Endothelial cell of umbilical vein (primary cell): ENCODE data around the gene DEGS2. TPM values are rescaled to one million over a fixed set of nuclear protein-coding genes. Genes with fewer than 3 reads are reported as not detected.

Source experiments
- BruUV-seq: library from RNA; stranded (reverse); fragments of 400-500 nt; replicated peaks from 2 replicates; lab custom pipeline; 2021; lab: Mats Ljungman, UMichigan
- CTCF ChIA-PET: fragments of 300-600, 350-600 bp; sonication (Branson Sonifier 250); formaldehyde crosslinking; loops from one replicate; lab custom pipeline; 2021; ENCODE audit warnings: antibody characterized with exemption, inconsistent platforms; lab: Charles Lee
- POLR2A ChIA-PET: fragments of 300-600, 350-600 bp; sonication (Branson Sonifier 250); formaldehyde crosslinking; loops from one replicate; lab custom pipeline; 2021; ENCODE audit warnings: antibody characterized with exemption, inconsistent platforms; lab: Charles Lee
- DNase-seq: peaks from one replicate; pipeline ENCODE4 v3.0.0-alpha.2; 2011; ENCODE audit warnings: low read depth, low spot score
- FAIRE-seq: peaks from 2 replicates; lab custom pipeline; 2011; peaks lifted over from hg19 to GRCh38; lab: Jason Lieb, UNC
- H2AFZ ChIP-seq: 2 replicates; pipeline ENCODE4 v1.6.0; 2012; ENCODE audit warnings: low read depth, low read length, control low read depth, inconsistent platforms
- H3K27ac ChIP-seq: 2 replicates; pipeline ENCODE4 v1.5.1; 2011; ENCODE audit warnings: low read depth, mild to moderate bottlenecking, control low read depth, low read length, moderate library complexity; ENCODE audit not compliant: insufficient read depth
- H3K27me3 ChIP-seq, 2 experiments: 2 replicates each; pipeline versions ENCODE4 v1.6.0 to v1.6.1; 2011; ENCODE audit warnings: low read length in 2 of 2, mixed read lengths in 1 of 2; ENCODE audit not compliant: control insufficient read depth in 2 of 2, insufficient read depth in 2 of 2
- H3K36me3 ChIP-seq, 2 experiments: 2 replicates in 1 of 2; 3 replicates in 1 of 2; pipeline ENCODE4 v1.5.1; 2011; ENCODE audit warnings: low read length in 2 of 2, mild to moderate bottlenecking in 1 of 2, moderate library complexity in 1 of 2; ENCODE audit not compliant: control insufficient read depth in 2 of 2, insufficient read depth in 2 of 2; ENCODE audit errors: extremely low read depth in 1 of 2
- H3K4me1 ChIP-seq: 3 replicates; pipeline ENCODE4 v1.5.1; 2011; ENCODE audit warnings: mild to moderate bottlenecking, low read length; ENCODE audit not compliant: control insufficient read depth, insufficient read depth; ENCODE audit errors: extremely low read depth
- H3K4me2 ChIP-seq: 2 replicates; pipeline ENCODE4 v1.6.1; 2011; ENCODE audit warnings: low read length, control low read depth, mixed read lengths; ENCODE audit not compliant: insufficient read depth
- H3K4me3 ChIP-seq, 3 experiments: fragments of 200-600 bp in 1 of 3; sonication (generic), shearing (Covaris generic) in 1 of 3; replicated peaks in 1 of 3; 2 replicates each; pipeline ENCODE4 v1.5.1; 2011 to 2016; ENCODE audit warnings: control low read depth in 3 of 3, low read length in 3 of 3, mild to moderate bottlenecking in 2 of 3, inconsistent platforms in 1 of 3, low read depth in 1 of 3, moderate library complexity in 1 of 3; ENCODE audit not compliant: insufficient read depth in 1 of 3
- H3K79me2 ChIP-seq: 2 replicates; pipeline ENCODE4 v1.6.0; 2012; ENCODE audit warnings: low read length, inconsistent platforms; ENCODE audit not compliant: control insufficient read depth, insufficient read depth
- H3K9ac ChIP-seq: replicated peaks from 2 replicates; pipeline ENCODE3; 2011; ENCODE audit warnings: low read length, control low read depth; ENCODE audit not compliant: insufficient read depth; ENCODE audit errors: extremely low read depth
- H3K9me1 ChIP-seq: replicated peaks from 3 replicates; pipeline ENCODE4 v1.6.0; 2011; ENCODE audit warnings: mild to moderate bottlenecking, low read length; ENCODE audit not compliant: control insufficient read depth, insufficient read depth; ENCODE audit errors: extremely low read depth
- H3K9me3 ChIP-seq: replicated peaks from 2 replicates; pipeline ENCODE4 v1.5.1; 2012; ENCODE audit warnings: low read length, inconsistent platforms; ENCODE audit not compliant: control insufficient read depth, insufficient read depth
- H4K20me1 ChIP-seq: replicated peaks from 2 replicates; pipeline ENCODE3; 2011; ENCODE audit warnings: mild to moderate bottlenecking, low read length; ENCODE audit not compliant: control insufficient read depth, insufficient read depth; ENCODE audit errors: extremely low read depth
- EZH2 ChIP-seq: IDR thresholded peaks from 2 replicates; pipeline ENCODE4 v1.6.1; 2012; ENCODE audit warnings: borderline replicate concordance, low read depth, mild to moderate bottlenecking, moderate library complexity, low read length, inconsistent platforms; ENCODE audit not compliant: severe bottlenecking
- FOS ChIP-seq: IDR thresholded peaks from 2 replicates; pipeline ENCODE4 v1.6.1; 2011; ENCODE audit warnings: mild to moderate bottlenecking, low read length, moderate library complexity, borderline replicate concordance; ENCODE audit not compliant: insufficient read depth
- GATA2 ChIP-seq: IDR thresholded peaks from 2 replicates; pipeline ENCODE4 v1.7.0; 2011; ENCODE audit warnings: low read depth, mild to moderate bottlenecking, moderate library complexity, mixed read lengths, low read length; ENCODE audit not compliant: insufficient read length, insufficient read depth
- JUN ChIP-seq: IDR thresholded peaks from 2 replicates; pipeline ENCODE4 v1.6.1; 2011; ENCODE audit warnings: borderline replicate concordance, low read depth; ENCODE audit not compliant: insufficient read length, insufficient read depth
- MYC ChIP-seq: IDR thresholded peaks from one replicate; pipeline ENCODE4 v1.6.1; 2011; ENCODE audit warnings: mild to moderate bottlenecking, low read depth, low read length
- POLR2A ChIP-seq: IDR thresholded peaks from 2 replicates; pipeline ENCODE4 v1.6.1; 2012; ENCODE audit warnings: low read depth, mild to moderate bottlenecking, control low read depth, low read length
- POLR2AphosphoS5 ChIP-seq: IDR thresholded peaks from 2 replicates; pipeline ENCODE4 v1.6.1; 2012; ENCODE audit warnings: low read depth, mild to moderate bottlenecking, control low read depth, low read length, moderate library complexity; ENCODE audit not compliant: insufficient read depth
- dilution Hi-C: fragments of 300-500 bp; cut with MboI; formaldehyde crosslinking; loops from one replicate; pipeline ENCODE4 v1.15.0; 2019; ENCODE audit warnings: low sequenced_read_pairs; ENCODE audit not compliant: extremely low pct_ligation_motif_present
- intact Hi-C: fragments of 100-400 bp; cut with micrococcal nuclease; formaldehyde crosslinking; loops from one replicate; pipeline ENCODE4 v1.10.0; 2022
- polyA plus RNA-seq, 4 experiments: library from polyadenylated mRNA; depleted of rRNA in 3 of 4; stranded (reverse) in 3 of 4; unstranded in 1 of 4; fragments of >200 nt; gene quantifications; 2 replicates each; pipeline versions ENCODE4 v1.2.1 to v1.2.3, GENCODE V29; 2011 to 2012; ENCODE audit warnings: missing spikeins in 1 of 4
- total RNA-seq: library from RNA; stranded (reverse); gene quantifications from 2 replicates; pipeline ENCODE4 v1.2.3, GENCODE V29; 2021
- TF ChIP-seq, protein P1 (sequence below), 2 donors: IDR thresholded peaks; 1 replicate in 1 of 2; 2 replicates in 1 of 2; pipeline ENCODE4 v1.5.1; 2011; ENCODE audit warnings: low read length in 2 of 2, mild to moderate bottlenecking in 2 of 2, moderate library complexity in 2 of 2, control low read depth in 1 of 2, inconsistent platforms in 1 of 2, low read depth in 1 of 2; ENCODE audit not compliant: insufficient read depth in 1 of 2; ENCODE audit errors: extremely low read depth in 1 of 2
- TF ChIP-seq, protein P2 (sequence below): IDR thresholded peaks from 2 replicates; pipeline ENCODE4 v1.6.1; 2011; ENCODE audit not compliant: insufficient read depth, insufficient read length

Gene DEGS2
- total and polyA plus RNA-seq, 2 donors (not counting 3 experiments of a cell fraction or from before 2014, with no cell fraction given): 0.06 TPM; not detected in 1

DNA sequence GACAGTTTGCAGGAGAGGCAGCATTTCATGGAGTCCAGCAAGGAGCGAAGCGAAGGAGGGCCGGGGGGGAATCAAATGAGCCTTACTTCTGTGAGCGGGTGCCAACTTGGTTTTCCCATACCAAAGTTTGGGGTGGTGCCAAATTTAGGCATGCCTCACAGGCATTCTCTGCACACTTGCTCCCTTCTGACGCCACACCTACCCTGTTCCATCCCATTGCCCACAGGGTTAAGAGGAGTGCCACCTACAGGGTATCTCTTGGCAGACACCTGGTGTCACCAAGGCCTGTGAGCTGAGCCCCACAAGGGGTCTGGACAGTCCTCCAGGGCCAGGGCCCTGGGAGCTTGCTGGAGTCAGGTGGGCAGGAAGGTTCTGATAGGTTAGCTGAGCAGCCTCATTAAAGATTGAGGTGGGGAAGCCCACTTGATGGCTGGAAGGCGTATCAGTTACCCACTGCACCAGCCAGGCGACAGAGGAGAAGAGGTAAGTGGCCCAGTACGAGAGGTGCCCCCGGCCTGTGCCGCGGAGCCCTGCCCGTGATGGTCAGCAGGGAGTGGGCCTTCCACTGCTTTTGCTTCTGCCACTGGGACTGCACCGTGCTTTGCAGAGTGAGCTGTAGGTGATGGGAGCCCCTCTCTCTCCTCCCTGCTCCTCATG lies 45.2 kb downstream of the DEGS2 start:
- intact Hi-C loops: no loop called here
- H3K9me1 ChIP-seq: no peaks in the 10 kb centered on the region
- FAIRE-seq (no peak), DNase-seq (no peak)
- ChIA-PET POLR2A (no interaction called here), CTCF (interaction anchor here (3.2 kb wide), 1 partner anchor 26 kb away, joined by 12 read pairs; no protein-coding TSS in a partner anchor)
- TF ChIP-seq, protein P1, sequence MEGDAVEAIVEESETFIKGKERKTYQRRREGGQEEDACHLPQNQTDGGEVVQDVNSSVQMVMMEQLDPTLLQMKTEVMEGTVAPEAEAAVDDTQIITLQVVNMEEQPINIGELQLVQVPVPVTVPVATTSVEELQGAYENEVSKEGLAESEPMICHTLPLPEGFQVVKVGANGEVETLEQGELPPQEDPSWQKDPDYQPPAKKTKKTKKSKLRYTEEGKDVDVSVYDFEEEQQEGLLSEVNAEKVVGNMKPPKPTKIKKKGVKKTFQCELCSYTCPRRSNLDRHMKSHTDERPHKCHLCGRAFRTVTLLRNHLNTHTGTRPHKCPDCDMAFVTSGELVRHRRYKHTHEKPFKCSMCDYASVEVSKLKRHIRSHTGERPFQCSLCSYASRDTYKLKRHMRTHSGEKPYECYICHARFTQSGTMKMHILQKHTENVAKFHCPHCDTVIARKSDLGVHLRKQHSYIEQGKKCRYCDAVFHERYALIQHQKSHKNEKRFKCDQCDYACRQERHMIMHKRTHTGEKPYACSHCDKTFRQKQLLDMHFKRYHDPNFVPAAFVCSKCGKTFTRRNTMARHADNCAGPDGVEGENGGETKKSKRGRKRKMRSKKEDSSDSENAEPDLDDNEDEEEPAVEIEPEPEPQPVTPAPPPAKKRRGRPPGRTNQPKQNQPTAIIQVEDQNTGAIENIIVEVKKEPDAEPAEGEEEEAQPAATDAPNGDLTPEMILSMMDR (IDR thresholded peaks at IDR 0.05; ENCODE audit: extremely low read depth in 1 of 2, insufficient read depth in 1 of 2, low read depth in 1 of 2, low read length in 2 of 2): no peak
- TF ChIP-seq GATA2 (no peak), JUN (no peak), POLR2A (no peak), POLR2AphosphoS5 (no peak), FOS (no peak), MYC (no peak), EZH2 (no peak)
- TF ChIP-seq, protein P2, sequence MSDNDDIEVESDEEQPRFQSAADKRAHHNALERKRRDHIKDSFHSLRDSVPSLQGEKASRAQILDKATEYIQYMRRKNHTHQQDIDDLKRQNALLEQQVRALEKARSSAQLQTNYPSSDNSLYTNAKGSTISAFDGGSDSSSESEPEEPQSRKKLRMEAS: no peak
- H3K4me2 ChIP-seq: no peak overlapping the region
- no TSS peak for BruUV-seq
- dilution Hi-C loops: no loop called here
- H3K79me2 ChIP-seq: no peaks in the 10 kb centered on the region
- H3K4me3 ChIP-seq: no peak overlapping the region
- H3K27me3 ChIP-seq: no peaks in the 10 kb centered on the region
- H3K9me3 ChIP-seq: no peaks in the 10 kb centered on the region
- no peak overlapping the region for H3K9ac ChIP-seq
- no peaks in the 10 kb centered on the region for H3K4me1 ChIP-seq
- H2AFZ ChIP-seq: no peak overlapping the region
- H4K20me1 ChIP-seq: no peaks in the 10 kb centered on the region
- H3K36me3 ChIP-seq: no peaks in the 10 kb centered on the region
- H3K27ac ChIP-seq: no peak overlapping the region
